AG10803 (cell line): ENCODE measurements around the gene MAMLD1.
"Not testable (repeated sequence)": the region's sequence is repeated elsewhere in the genome, so short reads cannot be mapped to it uniquely, and the experiment has no call there.

Source experiments
- DNase-seq: peaks from one replicate; pipeline ENCODE4 v3.0.0; 2010; ENCODE audit warnings: low read depth
- H3K4me3 ChIP-seq: 2 replicates; pipeline ENCODE4 v1.5.1; 2011; ENCODE audit warnings: mild to moderate bottlenecking, low read length, control low read depth
- CTCF ChIP-seq: conservative IDR thresholded peaks from 2 replicates; pipeline ENCODE4 v1.5.1; 2011; ENCODE audit warnings: mild to moderate bottlenecking, low read length, control low read depth, inconsistent platforms

Gene MAMLD1

GRCh38 chrX:150337026-150337425 is 26.1 kb upstream of the MAMLD1 start:
- no peak for DNase-seq
- TF ChIP-seq CTCF: no peak
- no peak overlapping the region for H3K4me3 ChIP-seq

GRCh38 chrX:150337536-150337935 is 25.6 kb upstream of the MAMLD1 start:
- no peak for DNase-seq
- TF ChIP-seq CTCF: no peak

GRCh38 chrX:150338615-150339014 is 24.5 kb upstream of the MAMLD1 start:
- TF ChIP-seq CTCF: no peak
- no peak overlapping the region for H3K4me3 ChIP-seq
- DNase-seq: no peak

More at GRCh38 chrX:150337536-150337935, 25.6 kb upstream of the MAMLD1 start:
- H3K4me3 ChIP-seq: no peak overlapping the region

- no peak for DNase-seq
- H3K4me3 ChIP-seq: no peak overlapping the region
- no peak for TF ChIP-seq CTCF
Measured at GRCh38 chrX:150339736-150340135, 23.4 kb upstream of the MAMLD1 start.

- DNase-seq, H3K4me3 ChIP-seq: not testable (repeated sequence)
Measured at GRCh38 chrX:150340326-150340725, 22.8 kb upstream of the MAMLD1 start.

- no peak for DNase-seq
- no peak for TF ChIP-seq CTCF
Measured at GRCh38 chrX:150347471-150347870, 15.6 kb upstream of the MAMLD1 start.

GRCh38 chrX:150348365-150348764 is 14.8 kb upstream of the MAMLD1 start:
- no peak overlapping the region for H3K4me3 ChIP-seq
- no peak for TF ChIP-seq CTCF
- DNase-seq: no peak

More at GRCh38 chrX:150347471-150347870, 15.6 kb upstream of the MAMLD1 start:
- no peak overlapping the region for H3K4me3 ChIP-seq

GRCh38 chrX:150352114-150352513 is 11.0 kb upstream of the MAMLD1 start:
- TF ChIP-seq CTCF: no peak
- DNase-seq: peak; percentile 42
- no peak overlapping the region for H3K4me3 ChIP-seq
